Embryonic facial prominence (tissue), 1 donor: ENCODE measurements around the gene PAN3.

Source experiments
- DNase-seq: peaks from one replicate; pipeline ENCODE4 v3.0.0-alpha.2; 2016; ENCODE audit errors: extremely low spot score

Gene PAN3

GRCh38 chr13:28219408-28220099 lies 81.2 kb downstream of the PAN3 start:
- no peak for DNase-seq

- DNase-seq, result no peak
Measured at GRCh38 chr13:28220166-28220565, 81.8 kb downstream of the PAN3 start.

- DNase-seq, result no peak
Measured at GRCh38 chr13:28229522-28230411, 91.4 kb downstream of the PAN3 start.

GRCh38 chr13:28231642-28232041 lies 93.3 kb downstream of the PAN3 start:
- DNase-seq, result no peak

- no peak for DNase-seq
Measured at GRCh38 chr13:28237944-28238343, 99.6 kb downstream of the PAN3 start.

GRCh38 chr13:28239374-28239773 lies 101.0 kb downstream of the PAN3 start:
- DNase-seq, result no peak

DNA sequence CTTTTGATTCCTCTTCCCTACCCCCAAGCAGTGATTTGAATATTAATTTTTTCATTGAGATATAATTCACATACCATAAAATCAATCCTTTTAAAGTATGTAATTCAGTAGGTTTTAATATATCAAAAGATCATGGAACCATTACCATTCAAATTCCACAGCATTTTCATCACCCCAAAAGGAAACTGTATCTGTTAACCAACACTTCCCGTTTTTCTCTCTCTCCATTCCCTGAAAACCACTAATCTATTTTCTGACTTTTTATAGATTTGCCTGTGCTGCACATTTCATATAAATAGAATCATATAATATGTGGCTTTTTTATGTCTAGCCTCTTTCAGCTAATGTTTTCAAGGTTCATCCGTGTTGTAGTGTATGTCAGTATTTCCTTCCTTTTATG lies 107.1 kb downstream of the PAN3 start:
- no peak for DNase-seq

DNA sequence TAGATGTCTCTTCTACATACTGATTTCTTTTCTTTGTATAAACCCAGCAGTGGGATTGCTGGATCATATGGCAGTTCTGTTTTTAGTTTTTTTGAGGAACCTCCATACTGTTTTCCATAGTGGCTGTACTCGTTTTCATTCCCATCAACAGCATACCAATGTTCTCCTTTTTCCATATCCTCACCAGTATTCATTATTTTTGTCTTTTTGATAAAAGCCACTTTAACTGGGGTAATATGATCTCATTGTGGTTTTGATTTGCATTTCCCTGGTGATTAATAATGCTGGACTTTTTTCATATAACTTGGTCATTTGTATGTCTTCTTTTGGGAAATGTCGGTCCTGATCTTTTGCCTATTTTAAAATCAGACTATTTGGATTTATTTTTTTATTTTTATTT lies 108.5 kb downstream of the PAN3 start:
- DNase-seq, result no peak

DNA sequence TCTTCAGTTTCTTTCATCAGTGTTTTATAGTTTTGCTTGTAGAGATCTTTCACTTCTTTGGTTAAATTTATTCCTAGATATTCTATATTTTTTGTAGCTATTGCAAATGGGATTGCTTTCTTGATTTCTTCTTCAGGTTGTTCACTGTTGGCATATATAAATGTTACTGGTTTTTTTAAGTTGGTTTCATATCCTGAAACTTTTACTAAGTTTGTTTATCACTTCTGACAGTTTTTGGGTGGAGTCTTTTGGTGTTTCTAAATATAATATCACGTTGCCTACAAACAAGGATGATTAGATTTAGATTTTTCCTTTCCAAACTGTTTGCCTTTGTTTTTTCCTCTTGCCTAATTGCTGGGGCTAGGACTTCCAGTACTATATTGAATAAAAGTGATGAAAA lies 109.7 kb downstream of the PAN3 start:
- DNase-seq, result no peak

DNA sequence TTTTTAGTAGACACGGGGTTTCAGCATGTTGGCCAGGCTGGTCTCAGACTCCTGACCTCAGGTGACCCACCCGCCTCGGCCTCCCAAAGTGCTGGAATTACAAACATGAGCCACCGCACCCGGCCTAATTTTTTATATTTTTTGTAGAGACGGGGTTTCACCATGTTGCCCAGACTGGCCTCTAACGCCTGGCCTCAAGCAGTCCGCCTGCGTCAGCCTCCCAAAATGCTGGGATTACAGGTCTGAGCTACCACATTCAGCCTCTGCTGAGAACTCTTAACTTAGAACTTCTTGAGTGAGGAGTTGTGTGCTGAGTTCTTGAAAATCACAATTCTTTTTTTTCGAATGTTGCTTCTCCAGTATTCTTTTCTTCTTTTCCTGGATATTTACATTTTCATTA lies 112.2 kb downstream of the PAN3 start:
- DNase-seq, result no peak

GRCh38 chr13:28251466-28251865 lies 113.1 kb downstream of the PAN3 start:
- DNase-seq, result no peak

- DNase-seq, result no peak
Measured at GRCh38 chr13:28252547-28252946, 114.2 kb downstream of the PAN3 start.

DNA sequence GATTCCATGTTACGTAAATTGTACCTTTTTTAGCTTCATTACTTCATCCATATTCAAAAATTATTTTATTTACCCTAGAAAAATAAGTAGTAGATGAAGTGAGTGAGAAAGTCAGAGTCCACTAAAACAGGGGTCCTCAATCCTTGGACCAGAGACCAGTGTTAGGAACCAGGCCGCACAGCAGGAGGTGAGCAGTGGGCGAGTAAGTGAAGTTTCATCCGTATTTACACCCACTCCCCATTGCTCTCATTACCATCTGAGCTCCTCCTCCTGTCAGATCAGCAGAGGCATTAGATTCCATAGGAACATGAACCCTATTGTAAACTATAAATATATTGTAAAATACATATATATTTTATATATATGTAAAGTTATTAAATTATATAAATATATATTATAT lies 119.0 kb downstream of the PAN3 start:
- no peak for DNase-seq

- DNase-seq, result no peak
Measured at GRCh38 chr13:28258417-28258816, 120.1 kb downstream of the PAN3 start.

GRCh38 chr13:28267497-28267896 lies 129.2 kb downstream of the PAN3 start:
- no peak for DNase-seq

- DNase-seq, result no peak
Measured at GRCh38 chr13:28268800-28269223, 130.5 kb downstream of the PAN3 start.

DNA sequence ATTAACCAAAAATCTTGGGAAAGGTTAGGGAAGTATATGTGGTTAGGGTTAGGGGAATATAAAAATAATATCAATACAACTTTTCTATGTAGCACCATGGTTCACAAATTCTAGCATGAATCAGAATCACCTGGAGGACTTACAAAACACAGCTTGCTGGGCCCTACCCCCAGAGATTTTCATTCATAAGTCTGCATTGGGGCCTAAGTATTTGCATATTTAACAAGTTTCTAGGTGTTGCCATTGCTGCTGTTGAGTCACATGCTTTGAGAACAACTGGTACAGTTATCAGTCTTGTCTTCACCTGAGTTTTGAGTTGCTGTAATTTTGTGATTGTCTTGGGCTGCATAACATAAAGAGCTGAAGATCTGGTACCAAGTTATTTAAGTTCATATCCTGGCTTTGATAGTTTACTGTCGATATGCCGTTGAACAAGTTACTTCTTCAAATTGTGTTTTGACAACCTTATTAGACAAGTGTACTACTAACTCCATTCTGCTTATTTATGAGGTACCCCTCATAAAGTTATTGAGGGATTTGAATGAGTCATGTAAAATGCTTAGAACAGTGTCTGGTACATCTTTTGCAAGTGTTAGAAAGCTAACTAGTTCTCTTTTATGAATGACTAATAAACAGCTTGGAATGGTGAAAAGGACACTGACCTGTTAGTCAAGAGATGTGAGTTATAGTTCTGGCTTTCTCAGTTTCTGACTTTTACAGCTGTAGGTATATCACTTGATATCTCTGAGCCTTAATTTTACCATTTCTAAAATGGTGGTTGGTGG lies 132.9 kb downstream of the PAN3 start:
- DNase-seq, result no peak

DNA sequence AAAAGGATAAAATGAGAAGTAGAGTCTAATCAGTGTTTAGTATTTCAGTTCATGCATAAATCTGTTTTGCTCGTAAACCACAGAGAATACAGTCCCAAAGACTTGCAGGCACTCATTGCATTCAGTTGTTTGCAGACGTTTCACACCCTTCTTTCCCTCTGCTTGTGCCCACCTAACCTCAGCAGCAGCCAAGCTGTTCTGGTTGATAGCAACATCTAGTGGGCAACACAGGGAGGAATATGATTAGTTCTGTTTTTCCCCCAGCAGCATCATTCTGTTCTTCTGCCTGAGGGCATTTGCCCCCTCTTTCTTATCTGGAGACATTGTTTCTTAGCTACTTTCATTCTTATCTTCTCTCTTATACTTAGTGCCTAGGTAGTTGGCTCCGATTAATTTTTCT lies 135.6 kb downstream of the PAN3 start:
- no peak for DNase-seq

GRCh38 chr13:28282451-28282850 lies 144.1 kb downstream of the PAN3 start:
- no peak for DNase-seq

- DNase-seq, result no peak
Measured at GRCh38 chr13:28283600-28283999, 145.3 kb downstream of the PAN3 start.

DNA sequence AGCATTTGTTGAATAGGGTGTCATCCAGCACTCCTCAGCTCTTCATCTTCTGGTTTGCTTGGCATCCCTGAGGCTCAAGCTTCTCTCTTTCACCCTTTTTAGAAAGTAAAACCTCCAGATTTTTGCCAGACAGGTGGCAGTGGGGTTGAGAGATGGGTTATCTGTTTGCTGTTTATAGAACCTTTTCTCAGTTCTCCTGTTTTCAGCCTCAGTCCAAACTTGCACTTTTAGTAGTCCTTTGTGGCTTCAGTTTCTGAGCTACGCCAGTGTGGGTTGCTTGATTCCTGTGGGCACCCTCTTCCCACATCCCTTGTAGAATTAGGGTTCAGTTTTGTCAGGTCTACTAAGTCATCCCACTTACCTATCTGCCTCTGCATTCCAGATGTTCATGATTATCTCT lies 147.9 kb downstream of the PAN3 start:
- no peak for DNase-seq

DNA sequence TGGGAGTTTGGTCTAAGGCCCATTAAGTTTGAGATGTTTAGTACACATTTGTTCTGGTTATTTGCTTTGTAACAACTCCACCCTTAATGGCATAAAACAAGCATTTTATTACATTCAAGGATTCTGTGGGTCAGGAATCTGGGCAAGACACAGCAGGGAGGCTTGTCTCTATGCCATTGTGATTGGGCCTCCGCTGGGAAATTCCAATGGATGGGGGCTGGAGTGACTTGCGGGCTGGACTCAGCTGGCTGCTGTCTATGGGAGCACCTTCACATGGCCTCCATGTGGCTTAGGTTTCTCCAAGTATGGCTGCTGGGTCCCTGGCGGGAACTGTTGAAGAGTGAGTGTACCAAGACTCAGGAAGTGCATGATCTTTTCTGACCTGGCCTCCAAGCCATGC lies 159.0 kb downstream of the PAN3 start:
- no peak for DNase-seq
